ENCODE measurements around the gene NET1.
"Not testable (repeated sequence)": the region's sequence is repeated elsewhere in the genome, so short reads cannot be mapped to it uniquely, and the experiment has no call there.

The NET1 gene

GRCh38 chr10:5376450-5376849 lies 35.9 kb upstream of the NET1 start:
- no peaks in the 10 kb centered on the region for H3K27me3 ChIP-seq (ENCODE audit: control insufficient read depth, insufficient read depth, low read length)
- H3K27ac ChIP-seq (ENCODE audit: low read depth, low read length): no peak overlapping the region
- H3K9me3 ChIP-seq (ENCODE audit: control insufficient read depth, insufficient read depth, low read depth, low read length): peaks cover 7% of the 10 kb centered on the region; the same call in 1 of the 2 replicates
- H3K36me3 ChIP-seq (ENCODE audit: control insufficient read depth, insufficient read depth, low read length): no peaks in the 10 kb centered on the region
- H3K4me3 ChIP-seq (ENCODE audit: low read depth, low read length): no peak overlapping the region
- no peaks in the 10 kb centered on the region for H3K4me1 ChIP-seq (ENCODE audit: control insufficient read depth, insufficient read depth, low read length)
- H3K9ac ChIP-seq (ENCODE audit: low read length): no peak overlapping the region

DNA sequence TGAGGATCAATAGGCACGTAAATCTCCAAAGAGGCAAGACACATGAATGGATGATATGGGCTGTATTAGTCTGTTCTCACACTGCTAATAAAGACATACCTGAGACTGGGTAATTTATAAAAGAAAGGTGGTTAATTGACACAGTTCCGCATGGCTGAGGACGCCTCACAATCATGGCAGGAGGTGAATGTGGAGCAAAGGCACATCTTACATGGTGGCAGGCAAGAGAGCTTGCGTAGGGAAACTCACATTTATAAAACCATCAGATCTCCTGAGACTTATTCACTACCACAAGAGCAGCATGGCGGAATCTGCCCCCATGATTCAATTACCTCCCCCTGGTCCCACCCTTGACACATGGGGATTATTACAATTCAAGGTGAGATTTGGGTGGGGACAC lies 33.2 kb upstream of the NET1 start:
- H3K9me3 ChIP-seq (ENCODE audit: control insufficient read depth, insufficient read depth, low read depth, low read length); H3K4me1 ChIP-seq (ENCODE audit: control insufficient read depth, insufficient read depth, low read length); H3K27ac ChIP-seq (ENCODE audit: low read depth, low read length): not testable (repeated sequence)

DNA sequence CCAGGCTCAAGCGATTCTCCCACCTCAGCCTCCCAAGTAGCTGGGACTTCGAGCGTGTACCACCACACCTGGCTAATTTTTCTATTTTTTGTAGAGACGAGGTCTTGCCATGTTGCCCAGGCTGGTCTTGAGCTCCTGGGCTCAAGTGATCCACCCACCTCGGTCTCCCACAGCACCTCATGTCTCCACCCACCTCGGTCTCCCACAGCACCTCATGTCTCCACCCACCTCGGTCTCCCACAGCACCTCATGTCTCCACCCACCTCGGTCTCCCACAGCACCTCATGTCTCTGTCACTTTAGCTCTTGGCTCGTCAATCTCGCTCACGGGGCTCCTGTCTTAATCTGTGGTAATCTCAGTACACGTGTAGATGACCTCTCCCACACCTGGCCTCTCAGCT lies 32.0 kb upstream of the NET1 start:
- not testable (repeated sequence) for H3K27ac ChIP-seq (ENCODE audit: low read depth, low read length); H3K36me3 ChIP-seq (ENCODE audit: control insufficient read depth, insufficient read depth, low read length); H3K9ac ChIP-seq (ENCODE audit: low read length); H3K9me3 ChIP-seq (ENCODE audit: control insufficient read depth, insufficient read depth, low read depth, low read length); H3K4me3 ChIP-seq (ENCODE audit: low read depth, low read length); H3K4me1 ChIP-seq (ENCODE audit: control insufficient read depth, insufficient read depth, low read length); H3K27me3 ChIP-seq (ENCODE audit: control insufficient read depth, insufficient read depth, low read length)

More for the DNA sequence above, 33.2 kb upstream of the NET1 start:
- H3K4me3 ChIP-seq (ENCODE audit: low read depth, low read length); H3K36me3 ChIP-seq (ENCODE audit: control insufficient read depth, insufficient read depth, low read length); H3K9ac ChIP-seq (ENCODE audit: low read length); H3K27me3 ChIP-seq (ENCODE audit: control insufficient read depth, insufficient read depth, low read length): not testable (repeated sequence)

- Histone ChIP-seq H3K9me3 (ENCODE audit: control insufficient read depth, insufficient read depth, low read depth, low read length) (0 out of 2 replicates have a peak, but pooled peaks cover 9% of the 10 kb centered on the region), H3K27me3 (ENCODE audit: control insufficient read depth, insufficient read depth, low read length) (no peaks in the 10 kb centered on the region), H3K27ac (ENCODE audit: low read depth, low read length) (no peak overlapping the region), H3K4me1 (ENCODE audit: control insufficient read depth, insufficient read depth, low read length) (no peaks in the 10 kb centered on the region; the same call in 1 of the 2 replicates), H3K9ac (ENCODE audit: low read length) (no peak overlapping the region), H3K36me3 (ENCODE audit: control insufficient read depth, insufficient read depth, low read length) (no peaks in the 10 kb centered on the region), H3K4me3 (ENCODE audit: low read depth, low read length) (no peak overlapping the region)
Observed at GRCh38 chr10:5381187-5381586, 31.2 kb upstream of the NET1 start.

- Histone ChIP-seq H3K27me3 (ENCODE audit: control insufficient read depth, insufficient read depth, low read length) (no peaks in the 10 kb centered on the region), H3K4me3 (ENCODE audit: low read depth, low read length) (no peak overlapping the region), H3K36me3 (ENCODE audit: control insufficient read depth, insufficient read depth, low read length) (no peaks in the 10 kb centered on the region), H3K27ac (ENCODE audit: low read depth, low read length) (no peak overlapping the region), H3K4me1 (ENCODE audit: control insufficient read depth, insufficient read depth, low read length) (no peaks in the 10 kb centered on the region; the same call in 1 of the 2 replicates), H3K9me3 (ENCODE audit: control insufficient read depth, insufficient read depth, low read depth, low read length) (peaks cover 20% of the 10 kb centered on the region), H3K9ac (ENCODE audit: low read length) (no peak overlapping the region)
Observed at GRCh38 chr10:5385224-5385623, 27.1 kb upstream of the NET1 start.

- H3K4me1 ChIP-seq (ENCODE audit: control insufficient read depth, insufficient read depth, low read length): no peaks in the 10 kb centered on the region; the same call in 1 of the 2 replicates
- H3K27me3 ChIP-seq (ENCODE audit: control insufficient read depth, insufficient read depth, low read length): no peaks in the 10 kb centered on the region
- H3K4me3 ChIP-seq (ENCODE audit: low read depth, low read length): no peak overlapping the region
- H3K27ac ChIP-seq (ENCODE audit: low read depth, low read length): no peak overlapping the region
- H3K9me3 ChIP-seq (ENCODE audit: control insufficient read depth, insufficient read depth, low read depth, low read length): peaks cover 39% of the 10 kb centered on the region
- no peaks in the 10 kb centered on the region for H3K36me3 ChIP-seq (ENCODE audit: control insufficient read depth, insufficient read depth, low read length)
- no peak overlapping the region for H3K9ac ChIP-seq (ENCODE audit: low read length)
Observed at GRCh38 chr10:5387169-5387568, 25.2 kb upstream of the NET1 start.

GRCh38 chr10:5390607-5391205 lies 21.7 kb upstream of the NET1 start:
- H3K36me3 ChIP-seq (ENCODE audit: control insufficient read depth, insufficient read depth, low read length): no peaks in the 10 kb centered on the region
- no peak overlapping the region for H3K9ac ChIP-seq (ENCODE audit: low read length)
- no peak overlapping the region for H3K27ac ChIP-seq (ENCODE audit: low read depth, low read length)
- no peaks in the 10 kb centered on the region for H3K27me3 ChIP-seq (ENCODE audit: control insufficient read depth, insufficient read depth, low read length)
- H3K4me1 ChIP-seq (ENCODE audit: control insufficient read depth, insufficient read depth, low read length): no peaks in the 10 kb centered on the region; the same call in 1 of the 2 replicates
- H3K4me3 ChIP-seq (ENCODE audit: low read depth, low read length): no peak overlapping the region
- H3K9me3 ChIP-seq (ENCODE audit: control insufficient read depth, insufficient read depth, low read depth, low read length): peaks cover 49% of the 10 kb centered on the region

- no peak overlapping the region for H3K9ac ChIP-seq (ENCODE audit: low read length)
- no peak overlapping the region for H3K4me3 ChIP-seq (ENCODE audit: low read depth, low read length)
- H3K27ac ChIP-seq (ENCODE audit: low read depth, low read length): no peak overlapping the region
Observed at GRCh38 chr10:5391790-5392189, 20.6 kb upstream of the NET1 start.

DNA sequence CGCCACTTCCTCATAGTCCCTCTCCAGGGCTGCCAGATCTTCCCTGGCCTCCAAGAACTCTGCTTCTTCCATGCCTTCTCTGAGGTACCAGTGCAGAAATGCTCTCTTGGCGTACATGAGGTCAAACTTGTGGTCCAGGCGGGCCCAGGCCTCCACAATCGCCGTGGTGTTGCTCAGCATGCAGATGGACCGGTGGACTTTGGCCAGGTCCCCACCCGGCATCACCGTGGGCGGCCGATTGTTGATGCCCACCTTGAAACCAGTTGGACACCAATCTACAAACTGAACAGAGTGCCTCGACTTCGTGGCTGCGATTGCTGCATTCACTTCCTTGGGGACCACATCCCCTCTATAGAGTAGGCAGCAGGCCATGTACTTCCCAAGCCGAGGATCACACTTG lies 18.8 kb upstream of the NET1 start:
- H3K36me3 ChIP-seq (ENCODE audit: control insufficient read depth, insufficient read depth, low read length): no peaks in the 10 kb centered on the region
- H3K9me3 ChIP-seq (ENCODE audit: control insufficient read depth, insufficient read depth, low read depth, low read length): peaks cover 47% of the 10 kb centered on the region
- H3K27ac ChIP-seq (ENCODE audit: low read depth, low read length): no peak overlapping the region
- H3K4me3 ChIP-seq (ENCODE audit: low read depth, low read length): no peak overlapping the region
- H3K27me3 ChIP-seq (ENCODE audit: control insufficient read depth, insufficient read depth, low read length): no peaks in the 10 kb centered on the region
- no peaks in the 10 kb centered on the region for H3K4me1 ChIP-seq (ENCODE audit: control insufficient read depth, insufficient read depth, low read length)
- H3K9ac ChIP-seq (ENCODE audit: low read length): no peak overlapping the region

More at GRCh38 chr10:5391790-5392189, 20.6 kb upstream of the NET1 start:
- Histone ChIP-seq H3K36me3 (ENCODE audit: control insufficient read depth, insufficient read depth, low read length) (no peaks in the 10 kb centered on the region), H3K27me3 (ENCODE audit: control insufficient read depth, insufficient read depth, low read length) (no peaks in the 10 kb centered on the region), H3K9me3 (ENCODE audit: control insufficient read depth, insufficient read depth, low read depth, low read length) (peaks cover 49% of the 10 kb centered on the region), H3K4me1 (ENCODE audit: control insufficient read depth, insufficient read depth, low read length) (no peaks in the 10 kb centered on the region)

- H3K4me3 ChIP-seq (ENCODE audit: low read depth, low read length): no peak overlapping the region
- H3K4me1 ChIP-seq (ENCODE audit: control insufficient read depth, insufficient read depth, low read length): no peaks in the 10 kb centered on the region
- peaks cover 35% of the 10 kb centered on the region for H3K9me3 ChIP-seq (ENCODE audit: control insufficient read depth, insufficient read depth, low read depth, low read length)
- no peak overlapping the region for H3K9ac ChIP-seq (ENCODE audit: low read length)
- H3K27me3 ChIP-seq (ENCODE audit: control insufficient read depth, insufficient read depth, low read length): no peaks in the 10 kb centered on the region
- H3K36me3 ChIP-seq (ENCODE audit: control insufficient read depth, insufficient read depth, low read length): no peaks in the 10 kb centered on the region
- no peak overlapping the region for H3K27ac ChIP-seq (ENCODE audit: low read depth, low read length)
Observed at GRCh38 chr10:5395168-5395567, 17.2 kb upstream of the NET1 start.

- Histone ChIP-seq H3K4me3 (ENCODE audit: low read depth, low read length) (no peak overlapping the region), H3K27ac (ENCODE audit: low read depth, low read length) (no peak overlapping the region), H3K27me3 (ENCODE audit: control insufficient read depth, insufficient read depth, low read length) (no peaks in the 10 kb centered on the region), H3K9ac (ENCODE audit: low read length) (no peak overlapping the region), H3K36me3 (ENCODE audit: control insufficient read depth, insufficient read depth, low read length) (no peaks in the 10 kb centered on the region), H3K4me1 (ENCODE audit: control insufficient read depth, insufficient read depth, low read length) (no peaks in the 10 kb centered on the region), H3K9me3 (ENCODE audit: control insufficient read depth, insufficient read depth, low read depth, low read length) (peaks cover 20% of the 10 kb centered on the region)
Observed at GRCh38 chr10:5396556-5397300, 15.6 kb upstream of the NET1 start.

All from HUES6 (cell line).